GM23248 (cell line): ENCODE results near the gene ZNF697. TPM values are rescaled to one million over a fixed set of nuclear protein-coding genes. Genes with fewer than 3 reads are reported as not detected.
"Not testable (repeated sequence)": the region's sequence is repeated elsewhere in the genome, so short reads cannot be mapped to it uniquely, and the experiment has no call there.

Experiments
- DNase-seq: peaks from one replicate; pipeline ENCODE4 v3.0.0-alpha.2; 2015
- H2AFZ ChIP-seq: fragments of 200-600 bp; sonication (generic); 2 replicates; pipeline ENCODE4 v1.6.1; 2016; ENCODE audit warnings: antibody characterized with exemption
- H3F3A ChIP-seq: fragments of 200-600 bp; sonication (generic); 2 replicates; pipeline ENCODE4 v1.6.1; 2016; ENCODE audit warnings: mild to moderate bottlenecking, antibody characterized with exemption, mixed run types; ENCODE audit not compliant: insufficient read depth
- H3K27ac ChIP-seq: fragments of 200-600 bp; sonication (generic); 2 replicates; pipeline ENCODE4 v1.5.1; 2016; ENCODE audit warnings: mild to moderate bottlenecking
- H3K27me3 ChIP-seq: fragments of 200-600 bp; sonication (generic); replicated peaks from 2 replicates; pipeline ENCODE4 v1.6.1; 2016; ENCODE audit warnings: mild to moderate bottlenecking; ENCODE audit not compliant: insufficient read depth
- H3K36me3 ChIP-seq: fragments of 200-600 bp; sonication (generic); 2 replicates; pipeline ENCODE4 v1.6.1; 2016; ENCODE audit warnings: low read depth, mild to moderate bottlenecking
- H3K4me1 ChIP-seq: fragments of 200-600 bp; sonication (generic); 2 replicates; pipeline ENCODE4 v1.6.1; 2016; ENCODE audit warnings: mild to moderate bottlenecking; ENCODE audit not compliant: insufficient read depth
- H3K4me2 ChIP-seq: fragments of 200-600 bp; sonication (generic); one replicate; pipeline ENCODE4 v1.6.1; 2016; ENCODE audit warnings: mild to moderate bottlenecking; ENCODE audit not compliant: unreplicated experiment
- H3K4me3 ChIP-seq: fragments of 200-600 bp; sonication (generic); 2 replicates; pipeline ENCODE4 v1.5.1; 2016; ENCODE audit warnings: mild to moderate bottlenecking
- H3K79me2 ChIP-seq: fragments of 200-600 bp; sonication (generic); 2 replicates; pipeline ENCODE4 v1.6.1; 2016; ENCODE audit warnings: mild to moderate bottlenecking; ENCODE audit not compliant: insufficient read depth
- H3K9ac ChIP-seq: fragments of 200-600 bp; sonication (generic); 2 replicates; pipeline ENCODE4 v1.6.1; 2016; ENCODE audit warnings: mild to moderate bottlenecking
- H3K9me2 ChIP-seq: fragments of 200-600 bp; sonication (generic); 2 replicates; pipeline ENCODE4 v1.6.1; 2016; ENCODE audit warnings: mixed run types, mild to moderate bottlenecking, moderate library complexity; ENCODE audit not compliant: insufficient read depth
- H3K9me3 ChIP-seq: fragments of 200-600 bp; sonication (generic); one replicate; pipeline ENCODE4 v1.6.1; 2017; ENCODE audit warnings: low read depth
- H4K20me1 ChIP-seq: fragments of 200-600 bp; sonication (generic); 2 replicates; pipeline ENCODE4 v1.6.0; 2016; ENCODE audit not compliant: insufficient read depth
- EZH2 ChIP-seq: fragments of 200-600 bp; sonication (generic); IDR thresholded peaks from 2 replicates; pipeline ENCODE4 v1.6.1; 2018; ENCODE audit warnings: antibody characterized with exemption, mild to moderate bottlenecking; ENCODE audit not compliant: insufficient read depth, poor library complexity, severe bottlenecking
- EZH2phosphoT487 ChIP-seq: fragments of 200-600 bp; sonication (generic); IDR thresholded peaks from 2 replicates; pipeline ENCODE4 v1.6.1; 2018; ENCODE audit warnings: antibody characterized with exemption, moderate library complexity, mild to moderate bottlenecking, low read depth; ENCODE audit not compliant: insufficient read depth
- WGBS, 2 experiments: methylation state at CpG; one replicate each; pipeline ENCODE4 v1.1.6; 2015 to 2017; ENCODE audit warnings: low lambda C conversion rate in 2 of 2, low coverage in 1 of 2; ENCODE audit errors: missing lambda C conversion rate in 2 of 2; 5-methylcytosine and 5-hydroxymethylcytosine counted together
- in situ Hi-C: fragments of 300-500 bp; cut with MboI; formaldehyde crosslinking; loops from 2 replicates; pipeline ENCODE4 v1.15.0; 2020
- polyA plus RNA-seq: library from polyadenylated mRNA; unstranded; fragments of >200 nt; fragmentation: Nextera tagmentation; extraction: Ambion mirVana; gene quantifications from 2 replicates; pipeline ENCODE4 v1.2.1, GENCODE V29; 2016
- total RNA-seq: library from RNA; depleted of rRNA; stranded (reverse); fragments of >200 nt; shearing (Covaris generic); gene quantifications from 2 replicates; pipeline ENCODE4 v1.2.3, GENCODE V29; 2014

Gene ZNF697
- total and polyA plus RNA-seq, 2 experiments from 2014 or later, result 0.55 to 9.1 TPM

GRCh38 chr1:119621705-119622104 lies 26.4 kb downstream of the ZNF697 start:
- H3K4me2 ChIP-seq, result no peak overlapping the region
- peaks cover 8% of the 10 kb centered on the region; the same call in 1 of the 2 replicates for H3K36me3 ChIP-seq
- H2AFZ ChIP-seq, result no peak overlapping the region
- DNase-seq, result no peak
- no peak overlapping the region for H3K4me3 ChIP-seq
- no peak overlapping the region for H3K9ac ChIP-seq
- H4K20me1 ChIP-seq, result no peaks in the 10 kb centered on the region; the same call in 1 of the 2 replicates
- H3K4me1 ChIP-seq, result peaks cover under 1% of the 10 kb centered on the region
- peaks cover 26% of the 10 kb centered on the region for H3K79me2 ChIP-seq
- WGBS, 2 experiments, result 96 to 99% methylated on average over 4 of the region's 4 CpGs
- in situ Hi-C loops, result no loop called here
- TF ChIP-seq EZH2, result no peak
- no peak for TF ChIP-seq EZH2phosphoT487
- no peaks in the 10 kb centered on the region for H3K27me3 ChIP-seq
- H3K9me2 ChIP-seq, result no peaks in the 10 kb centered on the region
- H3K9me3 ChIP-seq, result no peaks in the 10 kb centered on the region
- H3F3A ChIP-seq, result 0 out of 2 replicates have a peak, but pooled peaks cover 5% of the 10 kb centered on the region
- no peak overlapping the region for H3K27ac ChIP-seq

- Histone ChIP-seq H4K20me1 (no peaks in the 10 kb centered on the region; the same call in 1 of the 2 replicates), H3K4me3 (no peak overlapping the region), H3K27ac (no peak overlapping the region), H3K9me3 (no peaks in the 10 kb centered on the region), H3K79me2 (peaks cover 21% of the 10 kb centered on the region), H3K9me2 (no peaks in the 10 kb centered on the region), H3K27me3 (no peaks in the 10 kb centered on the region), H3K4me1 (no peaks in the 10 kb centered on the region; the same call in 1 of the 2 replicates), H3F3A (0 out of 2 replicates have a peak, but pooled peaks cover 5% of the 10 kb centered on the region), H3K9ac (no peak overlapping the region), H2AFZ (no peak overlapping the region), H3K36me3 (peaks cover 8% of the 10 kb centered on the region; the same call in 1 of the 2 replicates), H3K4me2 (no peak overlapping the region)
- 75 to 83% methylated on average over 5 of the region's 5 CpGs for WGBS, 2 experiments
- TF ChIP-seq EZH2phosphoT487 (no peak), EZH2 (no peak)
- in situ Hi-C loops, result loop anchor here (5.0 kb wide), 1 partner anchor 39 kb away; no protein-coding TSS in a partner anchor
- DNase-seq, result no peak
Observed at GRCh38 chr1:119617751-119618691, 30.0 kb downstream of the ZNF697 start.

- H3K4me1 ChIP-seq, H2AFZ ChIP-seq, H3K9me2 ChIP-seq, H3K27ac ChIP-seq, DNase-seq, H3K9ac ChIP-seq, H3K4me3 ChIP-seq, H3K36me3 ChIP-seq, H3K9me3 ChIP-seq, H3K4me2 ChIP-seq, H4K20me1 ChIP-seq, H3F3A ChIP-seq, H3K27me3 ChIP-seq: not testable (repeated sequence)
- WGBS, 2 experiments, result 94 to 100% methylated on average over 1 of the region's 1 CpG
- peaks cover 16% of the 10 kb centered on the region for H3K79me2 ChIP-seq
- in situ Hi-C loops, result loop anchor here (5.0 kb wide), 1 partner anchor 41 kb away; no protein-coding TSS in a partner anchor
Observed at GRCh38 chr1:119616748-119617147, 31.3 kb downstream of the ZNF697 start.

DNA sequence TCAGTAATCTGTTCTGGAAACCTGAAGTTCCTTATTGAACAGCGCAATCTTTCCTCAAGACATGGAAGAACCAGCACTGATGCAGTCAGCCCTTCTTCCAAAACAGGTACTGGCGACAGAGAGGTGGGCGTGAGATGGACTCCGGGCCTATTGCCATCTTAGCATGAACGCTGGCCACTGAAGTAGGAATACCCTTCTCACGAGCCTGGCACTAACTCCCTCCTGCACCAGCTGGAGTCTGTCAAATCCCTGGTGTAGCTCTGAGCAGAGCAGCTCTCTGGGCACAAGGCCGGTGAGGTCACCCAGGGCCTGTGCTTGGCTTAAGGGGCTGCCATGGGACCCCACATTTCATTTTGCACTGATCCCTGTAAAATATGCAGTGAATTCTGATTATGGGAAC lies 33.0 kb downstream of the ZNF697 start:
- in situ Hi-C loops, result loop anchor here (5.0 kb wide), 1 partner anchor 42 kb away; no protein-coding TSS in a partner anchor
- H3K4me2 ChIP-seq, H3K4me1 ChIP-seq, H3K9me3 ChIP-seq, H3K36me3 ChIP-seq, H3K9me2 ChIP-seq, H3K4me3 ChIP-seq, H2AFZ ChIP-seq, H3K27me3 ChIP-seq, H3F3A ChIP-seq, H3K9ac ChIP-seq, DNase-seq, H3K79me2 ChIP-seq, H4K20me1 ChIP-seq, H3K27ac ChIP-seq: not testable (repeated sequence)
- 75 to 77% methylated on average over 7 of the region's 7 CpGs for WGBS, 2 experiments
